IMR-90 (cell line): Measurements from ENCODE around the gene SEMA6D.

Experiments
- CEBPB ChIP-seq: IDR thresholded peaks from 2 replicates; pipeline ENCODE4 v1.6.1; 2012; ENCODE audit warnings: low read depth, low read length, improper control_type of control experiment
- RAD21 ChIP-seq: IDR thresholded peaks from 2 replicates; pipeline ENCODE4 v1.6.1; 2012; ENCODE audit warnings: low read length, improper control_type of control experiment

DNA sequence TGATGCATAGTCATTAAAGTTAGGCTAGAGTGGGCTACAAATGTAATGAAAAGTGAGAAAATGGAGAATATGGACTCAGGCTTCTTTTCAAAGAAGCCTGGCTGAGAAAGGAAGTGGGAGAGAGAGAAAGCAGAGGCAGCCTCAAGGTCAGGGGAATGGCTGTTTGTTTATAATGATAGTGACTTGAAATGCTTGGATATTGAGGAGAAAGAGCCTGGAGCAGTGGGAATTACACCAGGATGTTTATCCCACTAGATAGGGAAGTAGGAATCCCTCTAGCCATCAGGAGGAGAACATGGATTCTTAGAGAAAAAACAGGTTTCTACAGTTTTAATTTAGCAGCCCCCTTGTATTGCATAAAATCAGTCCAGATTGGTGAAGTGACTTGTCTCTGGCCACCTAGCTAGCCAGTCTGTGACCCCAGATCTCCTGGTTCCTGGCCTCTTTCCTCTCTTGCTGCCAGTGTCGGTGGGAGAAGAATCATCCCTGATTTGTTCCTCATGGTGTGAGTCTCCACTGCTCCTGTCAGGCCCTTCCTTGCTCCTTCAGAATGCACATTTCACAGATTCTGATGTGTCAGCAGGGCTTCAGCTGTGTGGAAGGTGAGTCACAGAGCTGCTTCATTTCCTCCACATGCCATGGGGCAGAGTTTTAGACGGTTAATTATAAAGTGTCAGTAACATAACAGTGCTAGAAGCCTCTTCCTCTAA is 32.9 kb downstream of the SEMA6D start:
- TF ChIP-seq RAD21: no peak
- TF ChIP-seq CEBPB: no peak
